Measurements from ENCODE around the gene TCFL5.

Gene TCFL5

GRCh38 chr20:62887860-62888239 is 26.2 kb upstream of the TCFL5 start:
- DNase-seq (ENCODE audit: low spot score) = no peak
- peak overlapping the region; percentile 75 for H3K27ac ChIP-seq
- ChIA-PET CTCF (interaction anchor here (0.8 to 3.6 kb wide), 7 partner anchors 12 to 80 kb away, joined by 3 to 33 read pairs (median 6); no protein-coding TSS in a partner anchor), POLR2A (ENCODE audit: low non-redundant PET) (interaction anchor here (1.1 kb wide), 1 partner anchor 12 kb away, joined by 5 read pairs; no protein-coding TSS in a partner anchor)
- TF ChIP-seq CTCF (conservative IDR thresholded peaks at IDR 0.05; ENCODE audit: low read depth) = no peak

GRCh38 chr20:62887152-62887859 is 25.7 kb upstream of the TCFL5 start:
- ChIA-PET CTCF (interaction anchor here (0.8 to 3.6 kb wide), 6 partner anchors 11 to 79 kb away, joined by 3 to 33 read pairs (median 5); no protein-coding TSS in a partner anchor), POLR2A (ENCODE audit: low non-redundant PET) (interaction anchor here (1.1 kb wide), 1 partner anchor 12 kb away, joined by 5 read pairs; no protein-coding TSS in a partner anchor)
- no peak for TF ChIP-seq CTCF (conservative IDR thresholded peaks at IDR 0.05; ENCODE audit: low read depth)
- DNase-seq (ENCODE audit: low spot score) = peak; percentile 96
- H3K27ac ChIP-seq = peak overlapping the region; percentile 75

- ChIA-PET POLR2A (ENCODE audit: low non-redundant PET) (no interaction called here), CTCF (interaction anchor here (0.7 to 1.8 kb wide), 4 partner anchors 11 to 79 kb away, joined by 3 to 14 read pairs (median 4); no protein-coding TSS in a partner anchor)
- no peak for TF ChIP-seq CTCF (conservative IDR thresholded peaks at IDR 0.05; ENCODE audit: low read depth)
- peak overlapping the region; percentile 75 for H3K27ac ChIP-seq
- DNase-seq (ENCODE audit: low spot score) = no peak
These were observed 25.1 kb upstream of the TCFL5 start for GRCh38 chr20:62886709-62887058.

GRCh38 chr20:62885896-62886708 is 24.5 kb upstream of the TCFL5 start:
- POLR2A ChIA-PET (ENCODE audit: low non-redundant PET) = no interaction called here
- CTCF ChIA-PET = interaction anchor here (0.7 to 1.8 kb wide), 4 partner anchors 10 to 50 kb away, joined by 3 to 14 read pairs (median 4); no protein-coding TSS in a partner anchor
- no peak for DNase-seq (ENCODE audit: low spot score)
- peak overlapping the region; percentile 75 for H3K27ac ChIP-seq
- no peak for TF ChIP-seq CTCF (conservative IDR thresholded peaks at IDR 0.05; ENCODE audit: low read depth)

GRCh38 chr20:62885046-62885895 is 23.6 kb upstream of the TCFL5 start:
- ChIA-PET POLR2A (ENCODE audit: low non-redundant PET) (interaction anchor here (0.6 kb wide), 1 partner anchor 156 kb away, joined by 6 read pairs; no protein-coding TSS in a partner anchor), CTCF (interaction anchor here (0.6 to 1.6 kb wide), 3 partner anchors 10 to 36 kb away, joined by 4 read pairs; no protein-coding TSS in a partner anchor)
- H3K27ac ChIP-seq = peak overlapping the region; percentile 75
- TF ChIP-seq CTCF (conservative IDR thresholded peaks at IDR 0.05; ENCODE audit: low read depth) = no peak
- no peak for DNase-seq (ENCODE audit: low spot score)

Data from RWPE1 (cell line).